HepG2 (cell line): ENCODE data around the gene USP34. TPM values are rescaled to one million over a fixed set of nuclear protein-coding genes. Genes with fewer than 3 reads are reported as not detected.
A peak's percentile ranks its signal among the peaks of the same experiment; 100 is the strongest.

ENCODE experiments used
- DMAP1 ChIP-seq: IDR thresholded peaks from 2 replicates; pipeline ENCODE4 v1.6.1; 2016
- FOXK2 ChIP-seq: fragments of 450-650 bp; IDR thresholded peaks from 2 replicates; pipeline ENCODE4 v1.6.1; 2016
- HNF4A ChIP-seq: sonication (generic); formaldehyde crosslinking; IDR thresholded peaks from 2 replicates; pipeline ENCODE4 v1.4.0; 2020; ENCODE audit warnings: missing genetic modification reagents
- HNRNPUL1 ChIP-seq: fragments of 200-400 bp; formaldehyde crosslinking; IDR thresholded peaks from 2 replicates; pipeline ENCODE4 v1.6.1; 2017; ENCODE audit warnings: low read depth, mild to moderate bottlenecking, low read length, moderate library complexity
- MIER2 ChIP-seq: IDR thresholded peaks from 2 replicates; pipeline ENCODE4 v1.6.1; 2016; ENCODE audit warnings: missing biosample characterization, missing genetic modification reagents
- PITX1 ChIP-seq: sonication (generic); formaldehyde crosslinking; IDR thresholded peaks from 2 replicates; pipeline ENCODE4 v1.5.1; 2020; ENCODE audit warnings: mild to moderate bottlenecking, missing genetic modification reagents
- PTBP1 ChIP-seq: fragments of 200-400 bp; formaldehyde crosslinking; IDR thresholded peaks from 2 replicates; pipeline ENCODE4 v1.6.1; 2018; ENCODE audit warnings: low read length, low read depth; ENCODE audit not compliant: poor library complexity, severe bottlenecking
- RBAK ChIP-seq: sonication (generic); formaldehyde crosslinking; IDR thresholded peaks from 2 replicates; pipeline ENCODE4 v1.5.1; 2020; ENCODE audit warnings: mild to moderate bottlenecking, missing genetic modification reagents
- RELA ChIP-seq: sonication (generic); formaldehyde crosslinking; IDR thresholded peaks from 2 replicates; pipeline ENCODE4 v1.4.0; 2020; ENCODE audit warnings: missing genetic modification reagents
- SMAD1 ChIP-seq: sonication (generic); formaldehyde crosslinking; IDR thresholded peaks from 2 replicates; pipeline ENCODE4 v1.4.0; 2020; ENCODE audit warnings: missing genetic modification reagents, low read depth, mild to moderate bottlenecking, borderline replicate concordance
- TOE1 ChIP-seq: sonication (generic); formaldehyde crosslinking; IDR thresholded peaks from 2 replicates; pipeline ENCODE4 v1.4.0; 2020; ENCODE audit warnings: mild to moderate bottlenecking, missing genetic modification reagents
- ZBTB3 ChIP-seq: sonication (generic); formaldehyde crosslinking; IDR thresholded peaks from 2 replicates; pipeline ENCODE4 v1.4.0; 2020; ENCODE audit warnings: low read depth, mild to moderate bottlenecking, moderate library complexity, missing genetic modification reagents, borderline replicate concordance
- ZNF367 ChIP-seq: sonication (generic); formaldehyde crosslinking; IDR thresholded peaks from 2 replicates; pipeline ENCODE4 v1.4.0; 2020; ENCODE audit warnings: missing genetic modification reagents, borderline replicate concordance
- ZNF468 ChIP-seq: sonication (generic); formaldehyde crosslinking; IDR thresholded peaks from 2 replicates; pipeline ENCODE4 v1.8.0; 2022; ENCODE audit warnings: mild to moderate bottlenecking, moderate library complexity, missing genetic modification reagents
- ZNF570 ChIP-seq: sonication (generic); formaldehyde crosslinking; IDR thresholded peaks from 2 replicates; pipeline ENCODE4 v1.4.0; 2020; ENCODE audit warnings: mild to moderate bottlenecking, missing genetic modification reagents, borderline replicate concordance
- ZNF720 ChIP-seq: sonication (generic); formaldehyde crosslinking; IDR thresholded peaks from 2 replicates; pipeline ENCODE4 v1.4.0; 2020; ENCODE audit warnings: missing genetic modification reagents
- polyA plus RNA-seq, 8 experiments: library from polyadenylated mRNA; depleted of rRNA in 3 of 8; stranded (reverse) in 7 of 8; unstranded in 1 of 8; fragments of >200 nt; fragmentation: Illumina TruSeq in 4 of 8; extraction: Trizol in 4 of 8; gene quantifications; 2 replicates each; pipeline versions ENCODE4 v1.2.1 to v1.2.3, GENCODE V29; 2011 to 2016; ENCODE audit warnings: low read depth in 4 of 8, missing spikeins in 1 of 8, mixed read lengths in 1 of 8; ENCODE audit not compliant: insufficient read depth in 1 of 8
- total RNA-seq, 5 experiments: library from RNA; depleted of rRNA; stranded (reverse); fragments of >200 nt; fragmentation: Illumina TruSeq; extraction: Trizol; gene quantifications; 2 replicates each; pipeline ENCODE4 v1.2.3, GENCODE V29; 2016; ENCODE audit warnings: low read depth in 1 of 5
- TF ChIP-seq, protein P1 (sequence below): sonication (generic); formaldehyde crosslinking; IDR thresholded peaks from 2 replicates; pipeline ENCODE4 v1.5.0; 2020; ENCODE audit warnings: missing genetic modification reagents, mild to moderate bottlenecking, borderline replicate concordance
- TF ChIP-seq, protein P2 (sequence below): sonication (generic); formaldehyde crosslinking; IDR thresholded peaks from 2 replicates; pipeline ENCODE4 v1.4.0; 2020; ENCODE audit warnings: mild to moderate bottlenecking, missing genetic modification reagents
- TF ChIP-seq, protein P3 (sequence below): sonication (generic); formaldehyde crosslinking; IDR thresholded peaks from 2 replicates; pipeline ENCODE4 v1.4.0; 2020; ENCODE audit warnings: mild to moderate bottlenecking, missing genetic modification reagents
- TF ChIP-seq, protein P4 (sequence below): sonication (generic); formaldehyde crosslinking; IDR thresholded peaks from 2 replicates; pipeline ENCODE4 v1.4.0; 2020; ENCODE audit warnings: missing genetic modification reagents
- TF ChIP-seq, protein P5 (sequence below): sonication (generic); IDR thresholded peaks from 2 replicates; pipeline ENCODE4 v1.6.1; 2016; ENCODE audit warnings: low read depth, borderline replicate concordance

The USP34 gene
- total and polyA plus RNA-seq, 2 of the 13 experiments (the other 11 are each of a cell fraction or from before 2014, with no cell fraction given): 99.2 to 100 TPM

DNA sequence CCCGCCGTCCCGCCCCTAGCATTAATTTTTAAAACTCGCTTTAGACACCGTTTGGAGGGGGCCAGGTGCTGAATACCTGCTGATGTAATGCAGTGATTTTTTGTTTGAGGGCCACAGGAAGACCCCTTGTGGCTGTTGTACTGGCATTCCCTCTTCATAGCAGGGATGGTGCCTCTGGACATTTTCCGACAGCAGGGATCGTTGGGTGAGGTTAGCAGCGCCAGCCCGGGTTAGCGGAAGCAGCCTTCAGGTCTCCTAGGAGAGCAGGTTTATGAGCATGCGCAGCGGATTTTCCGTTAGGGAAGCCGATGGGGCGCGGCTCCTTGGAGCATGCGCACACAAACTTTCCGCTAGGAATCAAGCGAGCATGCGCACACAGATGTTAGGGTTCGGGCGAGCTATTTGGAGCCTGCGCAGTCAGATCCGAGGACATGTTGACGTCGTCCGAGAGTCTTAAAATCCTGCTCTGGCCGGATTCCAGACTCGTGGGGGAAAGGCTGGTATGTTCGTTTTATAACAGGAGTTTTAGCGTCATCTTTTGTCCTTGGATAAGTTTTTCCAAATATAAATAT lies 326.1 kb downstream of the USP34 start (continued):
- TF ChIP-seq, protein P1, sequence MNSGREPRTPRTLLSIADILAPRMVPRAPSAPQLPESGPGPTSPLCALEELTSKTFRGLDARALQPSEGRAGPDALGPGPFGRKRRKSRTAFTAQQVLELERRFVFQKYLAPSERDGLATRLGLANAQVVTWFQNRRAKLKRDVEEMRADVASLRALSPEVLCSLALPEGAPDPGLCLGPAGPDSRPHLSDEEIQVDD (CRISPR knock-in tag): no peak
- TF ChIP-seq PTBP1 (no peak), PITX1 (CRISPR knock-in tag) (no peak), TOE1 (CRISPR knock-in tag) (no peak), SMAD1 (CRISPR knock-in tag) (no peak), ZBTB3 (CRISPR knock-in tag) (no peak), FOXK2 (peak; percentile 89), ZNF720 (CRISPR knock-in tag) (no peak), DMAP1 (peak; percentile 73), ZNF570 (no peak), HNF4A (CRISPR knock-in tag) (no peak), HNRNPUL1 (no peak), RBAK (no peak), ZNF367 (no peak), ZNF468 (CRISPR knock-in tag) (no peak), MIER2 (CRISPR knock-in tag) (no peak; the same call in 1 of the 2 replicates), RELA (no peak)
- TF ChIP-seq, protein P2, sequence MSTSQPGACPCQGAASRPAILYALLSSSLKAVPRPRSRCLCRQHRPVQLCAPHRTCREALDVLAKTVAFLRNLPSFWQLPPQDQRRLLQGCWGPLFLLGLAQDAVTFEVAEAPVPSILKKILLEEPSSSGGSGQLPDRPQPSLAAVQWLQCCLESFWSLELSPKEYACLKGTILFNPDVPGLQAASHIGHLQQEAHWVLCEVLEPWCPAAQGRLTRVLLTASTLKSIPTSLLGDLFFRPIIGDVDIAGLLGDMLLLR (CRISPR knock-in tag): 0 out of 2 replicates have a peak, but pooled peaks have one; percentile 36
- TF ChIP-seq, protein P3, sequence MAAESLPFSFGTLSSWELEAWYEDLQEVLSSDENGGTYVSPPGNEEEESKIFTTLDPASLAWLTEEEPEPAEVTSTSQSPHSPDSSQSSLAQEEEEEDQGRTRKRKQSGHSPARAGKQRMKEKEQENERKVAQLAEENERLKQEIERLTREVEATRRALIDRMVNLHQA (CRISPR knock-in tag): 0 out of 2 replicates have a peak, but pooled peaks have one; percentile 12
- TF ChIP-seq, protein P4, sequence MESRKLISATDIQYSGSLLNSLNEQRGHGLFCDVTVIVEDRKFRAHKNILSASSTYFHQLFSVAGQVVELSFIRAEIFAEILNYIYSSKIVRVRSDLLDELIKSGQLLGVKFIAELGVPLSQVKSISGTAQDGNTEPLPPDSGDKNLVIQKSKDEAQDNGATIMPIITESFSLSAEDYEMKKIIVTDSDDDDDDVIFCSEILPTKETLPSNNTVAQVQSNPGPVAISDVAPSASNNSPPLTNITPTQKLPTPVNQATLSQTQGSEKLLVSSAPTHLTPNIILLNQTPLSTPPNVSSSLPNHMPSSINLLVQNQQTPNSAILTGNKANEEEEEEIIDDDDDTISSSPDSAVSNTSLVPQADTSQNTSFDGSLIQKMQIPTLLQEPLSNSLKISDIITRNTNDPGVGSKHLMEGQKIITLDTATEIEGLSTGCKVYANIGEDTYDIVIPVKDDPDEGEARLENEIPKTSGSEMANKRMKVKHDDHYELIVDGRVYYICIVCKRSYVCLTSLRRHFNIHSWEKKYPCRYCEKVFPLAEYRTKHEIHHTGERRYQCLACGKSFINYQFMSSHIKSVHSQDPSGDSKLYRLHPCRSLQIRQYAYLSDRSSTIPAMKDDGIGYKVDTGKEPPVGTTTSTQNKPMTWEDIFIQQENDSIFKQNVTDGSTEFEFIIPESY (CRISPR knock-in tag): no peak
- TF ChIP-seq, protein P5, sequence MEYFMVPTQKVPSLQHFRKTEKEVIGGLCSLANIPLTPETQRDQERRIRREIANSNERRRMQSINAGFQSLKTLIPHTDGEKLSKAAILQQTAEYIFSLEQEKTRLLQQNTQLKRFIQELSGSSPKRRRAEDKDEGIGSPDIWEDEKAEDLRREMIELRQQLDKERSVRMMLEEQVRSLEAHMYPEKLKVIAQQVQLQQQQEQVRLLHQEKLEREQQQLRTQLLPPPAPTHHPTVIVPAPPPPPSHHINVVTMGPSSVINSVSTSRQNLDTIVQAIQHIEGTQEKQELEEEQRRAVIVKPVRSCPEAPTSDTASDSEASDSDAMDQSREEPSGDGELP: no peak
- TF ChIP-seq, all 625 proteins: peak for 165
